ENCODE measurements around the gene OSBPL8. TPM values are rescaled to one million over a fixed set of nuclear protein-coding genes. Genes with fewer than 3 reads are reported as not detected.

OSBPL8 gene
- total RNA-seq, 1 experiment from 2014 or later = 81.7 TPM

- TF ChIP-seq ARID4B (CRISPR knock-in tag; IDR thresholded peaks at IDR 0.05; ENCODE audit: borderline replicate concordance) (no peak), JUN (CRISPR knock-in tag; IDR thresholded peaks at IDR 0.05) (no peak), ZNF671 (CRISPR knock-in tag; IDR thresholded peaks at IDR 0.05) (peak; percentile 55; the same call in 1 of the 2 replicates), ZNF416 (CRISPR knock-in tag; IDR thresholded peaks at IDR 0.05) (no peak), ZNF281 (CRISPR knock-in tag; IDR thresholded peaks at IDR 0.05) (no peak), RELA (CRISPR knock-in tag; IDR thresholded peaks at IDR 0.05; ENCODE audit: borderline replicate concordance) (no peak), TEAD1 (CRISPR knock-in tag; IDR thresholded peaks at IDR 0.05) (peak; percentile 36; the same call in 1 of the 2 replicates), IRF2 (CRISPR knock-in tag; IDR thresholded peaks at IDR 0.05; ENCODE audit: borderline replicate concordance, low read depth) (no peak), MAX (CRISPR knock-in tag; IDR thresholded peaks at IDR 0.05) (peak; percentile 51), CREB1 (CRISPR knock-in tag; IDR thresholded peaks at IDR 0.05) (0 out of 2 replicates have a peak, but pooled peaks have one; percentile 20), ATF6 (CRISPR knock-in tag; IDR thresholded peaks at IDR 0.05) (no peak), USF2 (CRISPR knock-in tag; IDR thresholded peaks at IDR 0.05) (no peak), PRDM15 (CRISPR knock-in tag; IDR thresholded peaks at IDR 0.05) (peak; percentile 73), GABPB1 (CRISPR knock-in tag; IDR thresholded peaks at IDR 0.05) (0 out of 2 replicates have a peak, but pooled peaks have one; percentile 60), ZNF263 (CRISPR knock-in tag; IDR thresholded peaks at IDR 0.05; ENCODE audit: low read depth) (no peak), ZNF138 (CRISPR knock-in tag; conservative IDR thresholded peaks at IDR 0.05) (no peak), NFE2L1 (CRISPR knock-in tag; IDR thresholded peaks at IDR 0.05) (no peak), ZNF425 (CRISPR knock-in tag; conservative IDR thresholded peaks at IDR 0.05) (no peak), ZNF232 (CRISPR knock-in tag; IDR thresholded peaks at IDR 0.05) (0 out of 2 replicates have a peak, but pooled peaks have one; percentile 37), KAT7 (CRISPR knock-in tag; IDR thresholded peaks at IDR 0.05; ENCODE audit: borderline replicate concordance) (0 out of 2 replicates have a peak, but pooled peaks have one; percentile 29), TCF7 (CRISPR knock-in tag; IDR thresholded peaks at IDR 0.05; ENCODE audit: low read depth) (no peak)
Measured at GRCh38 chr12:76348079-76348901, 211.3 kb downstream of the OSBPL8 start, which contains the start of gene BBS10 (continued).

Data from WTC11 (cell line).